Suppressor macrophage (primary cell): Measurements from ENCODE around the gene SURF6.

Experiments
- DNase-seq, 4 experiments: peaks; one replicate each; pipeline ENCODE4 v3.0.0-alpha.2; 2020 to 2022

Gene SURF6

DNA sequence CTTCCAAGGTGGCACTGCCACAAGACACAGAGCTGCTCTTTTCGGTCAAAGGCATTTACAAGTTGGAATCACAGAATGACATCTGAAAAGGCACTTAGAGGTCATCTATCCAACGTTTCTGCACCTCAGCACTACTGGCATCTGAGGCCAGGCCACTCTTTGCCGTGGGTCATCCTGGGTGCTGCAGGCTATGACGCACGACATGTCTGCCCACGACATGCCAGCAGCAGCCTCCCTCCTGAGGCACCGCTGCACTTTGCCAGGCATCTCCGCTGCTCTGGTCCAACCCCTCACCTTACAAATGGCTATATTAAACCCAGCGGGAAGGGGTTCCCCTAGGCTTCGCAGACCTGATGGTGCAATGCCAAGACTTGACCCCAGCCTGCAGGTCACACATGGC is 31.8 kb upstream of the SURF6 start:
- DNase-seq = no peak

DNA sequence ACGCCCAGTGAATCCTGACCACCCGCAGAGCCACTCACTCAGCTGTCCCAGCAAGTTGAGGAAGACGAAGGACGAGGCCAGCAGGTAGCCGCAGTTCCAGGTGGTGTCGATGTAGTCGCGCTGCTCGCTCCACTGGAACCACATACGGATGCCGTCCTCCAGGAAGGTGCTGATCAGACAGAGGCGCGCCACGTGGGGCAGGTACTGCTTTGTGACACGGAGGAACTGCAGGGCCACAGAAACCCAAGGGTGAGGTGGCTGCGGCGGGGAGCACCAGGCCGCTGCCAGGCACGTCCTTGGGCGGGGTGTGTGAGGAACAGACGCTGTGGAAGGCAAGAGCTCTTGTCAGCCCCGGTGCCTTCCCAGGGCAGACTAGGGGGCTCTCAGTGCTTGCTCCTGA is 31.2 kb upstream of the SURF6 start:
- no peak for DNase-seq

GRCh38 chr9:133366435-133366834 is 30.4 kb upstream of the SURF6 start:
- no peak for DNase-seq

- DNase-seq = no peak
Measured at GRCh38 chr9:133362359-133363044, 26.5 kb upstream of the SURF6 start.

- no peak for DNase-seq
Measured at GRCh38 chr9:133361507-133362092, 25.6 kb upstream of the SURF6 start.

- no peak for DNase-seq
Measured at GRCh38 chr9:133360400-133361393, 24.7 kb upstream of the SURF6 start.

- no peak for DNase-seq
Measured at GRCh38 chr9:133359399-133360175, 23.6 kb upstream of the SURF6 start.

DNA sequence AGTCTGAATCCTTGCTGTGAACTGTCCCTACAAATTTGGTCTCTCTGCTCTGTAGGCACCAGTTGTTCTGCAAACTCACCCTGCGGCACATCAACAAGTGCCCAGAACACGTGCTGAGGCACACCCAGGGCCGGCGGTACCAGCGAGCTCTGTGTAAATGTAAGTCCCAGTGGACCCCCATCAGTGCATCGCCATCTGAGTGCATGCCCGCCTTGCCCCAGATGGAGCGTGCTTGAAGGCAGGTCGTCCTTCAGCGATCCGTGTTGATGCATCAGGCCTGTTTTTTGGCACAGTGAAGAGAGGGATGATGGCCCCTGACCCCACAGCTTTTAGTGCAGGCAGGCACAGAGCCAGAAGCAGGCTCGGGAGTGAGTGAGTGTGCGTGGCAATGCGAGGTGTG is 21.7 kb upstream of the SURF6 start:
- DNase-seq = no peak

DNA sequence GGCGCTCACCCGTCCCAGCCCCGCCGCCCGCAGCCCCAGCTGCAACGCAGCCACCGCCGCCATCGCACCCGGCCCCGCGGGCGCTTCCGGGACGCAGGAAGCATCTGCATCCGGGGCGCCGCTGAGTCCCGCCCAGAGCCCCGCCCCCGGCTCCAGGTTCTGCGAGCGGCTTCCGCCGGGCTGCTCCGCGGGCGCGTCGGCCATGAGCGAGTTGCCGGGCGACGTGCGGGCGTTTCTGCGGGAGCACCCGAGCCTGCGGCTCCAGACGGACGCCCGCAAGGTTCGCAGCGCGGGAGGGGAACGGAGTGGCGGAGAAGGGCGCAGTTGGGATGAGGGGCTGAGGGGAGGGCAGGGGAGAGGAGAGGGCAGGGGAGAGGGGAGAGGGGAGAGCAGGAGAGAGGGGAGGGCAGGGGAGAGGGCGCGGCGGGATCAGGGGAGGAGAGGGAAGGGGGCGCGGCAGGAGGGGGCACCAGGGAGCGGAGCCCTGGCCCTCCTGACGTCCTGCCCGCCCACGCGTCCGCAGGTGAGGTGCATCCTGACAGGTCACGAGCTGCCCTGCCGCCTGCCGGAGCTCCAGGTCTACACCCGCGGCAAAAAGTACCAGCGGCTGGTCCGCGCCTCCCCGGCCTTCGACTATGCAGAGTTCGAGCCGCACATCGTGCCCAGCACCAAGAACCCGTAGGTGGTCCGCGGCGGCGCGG is 20.6 kb upstream of the SURF6 start, which contains the start of the genes SURF1 and SURF2:
Gene SURF1 (minus strand): TSS at position 97 of the 701 bp plus-strand sequence. CDS start 34 bp downstream, at position 63.
Gene SURF2 (plus strand): TSS at position 160 of the 701 bp plus-strand sequence. CDS start 43 bp downstream, at position 203.
- peak; percentile 90 to 97 (median 94) for DNase-seq

GRCh38 chr9:133355881-133356357 is 19.9 kb upstream of the SURF6 start:
- DNase-seq = peak in 3 of 4 experiments; percentile 36 to 40 (median 36)

DNA sequence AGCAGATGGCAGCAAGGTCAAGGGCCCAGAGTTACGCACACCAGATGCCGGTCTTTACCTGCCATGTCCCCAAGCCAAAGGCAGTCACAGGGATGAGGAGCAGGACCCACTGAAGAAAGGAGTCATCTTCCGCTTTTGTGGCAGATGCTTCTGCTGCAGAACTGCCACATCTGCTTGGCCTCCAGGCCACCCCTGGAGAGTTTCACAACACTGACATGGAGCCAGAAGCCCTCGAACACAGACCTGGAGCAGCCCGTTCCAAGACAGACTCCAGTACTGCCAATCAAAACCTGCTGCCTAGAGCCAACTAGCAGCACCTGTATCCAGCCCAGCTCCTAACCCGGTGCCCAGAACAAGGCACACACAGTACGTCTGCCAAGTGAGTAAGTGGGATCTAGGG is 18.8 kb upstream of the SURF6 start:
- no peak for DNase-seq

GRCh38 chr9:133353548-133353947 is 17.6 kb upstream of the SURF6 start:
- DNase-seq = no peak

- no peak for DNase-seq
Measured at GRCh38 chr9:133352635-133353340, 16.8 kb upstream of the SURF6 start.

DNA sequence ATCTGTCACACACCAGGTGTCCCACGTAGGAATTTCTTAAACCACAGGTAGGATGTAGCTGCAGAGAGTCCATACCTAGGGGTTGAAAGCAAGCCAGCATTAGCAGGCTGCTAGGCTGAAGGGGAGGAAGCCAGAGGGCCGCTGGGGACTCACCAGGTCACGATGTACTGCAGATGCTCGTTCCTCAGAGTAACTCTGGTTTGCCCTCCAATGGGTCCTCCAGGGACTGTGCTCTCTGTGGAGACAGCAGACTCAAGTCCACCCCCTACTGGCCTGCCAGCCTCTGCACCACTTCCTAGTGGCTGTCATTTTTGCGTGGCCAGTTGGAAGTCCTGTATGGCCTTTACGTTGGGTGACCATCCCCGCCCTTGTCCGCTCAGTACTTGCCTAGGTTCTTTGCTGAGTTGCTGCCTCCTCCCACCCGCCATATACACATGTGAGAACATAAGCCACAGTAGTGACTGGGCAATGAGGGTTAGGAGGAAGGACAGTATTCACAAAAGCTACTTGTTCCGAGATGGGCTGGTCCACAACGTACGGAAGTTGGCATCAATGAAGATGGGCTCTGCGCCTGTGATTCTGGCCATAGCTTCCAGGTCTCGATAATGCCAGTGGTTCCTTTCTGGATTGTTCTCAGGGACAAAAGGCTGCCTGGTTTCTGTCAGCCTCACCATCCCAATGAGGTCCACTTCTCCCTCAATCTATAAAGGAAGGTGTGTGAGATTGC is 16.1 kb upstream of the SURF6 start:
- DNase-seq = peak; percentile 70 to 88 (median 80)

DNA sequence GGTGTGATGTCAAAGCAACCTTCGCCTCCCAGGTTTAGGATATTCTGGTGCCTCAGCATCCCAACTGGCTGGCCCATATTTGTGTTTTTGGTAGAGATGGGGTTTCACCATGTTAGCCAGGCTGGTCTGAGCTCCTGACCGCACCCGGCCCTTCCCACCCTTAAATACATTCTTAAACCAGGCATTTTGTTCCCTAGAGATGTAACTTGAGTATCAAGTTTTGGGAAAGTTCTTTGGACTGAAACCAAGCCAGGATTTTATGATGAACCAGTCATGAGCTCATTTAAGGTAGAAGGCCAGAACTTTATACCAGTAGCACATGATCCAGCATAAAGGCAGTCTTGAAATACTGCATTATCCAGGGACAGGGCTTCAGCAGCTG is 15.5 kb upstream of the SURF6 start:
- DNase-seq = no peak

DNA sequence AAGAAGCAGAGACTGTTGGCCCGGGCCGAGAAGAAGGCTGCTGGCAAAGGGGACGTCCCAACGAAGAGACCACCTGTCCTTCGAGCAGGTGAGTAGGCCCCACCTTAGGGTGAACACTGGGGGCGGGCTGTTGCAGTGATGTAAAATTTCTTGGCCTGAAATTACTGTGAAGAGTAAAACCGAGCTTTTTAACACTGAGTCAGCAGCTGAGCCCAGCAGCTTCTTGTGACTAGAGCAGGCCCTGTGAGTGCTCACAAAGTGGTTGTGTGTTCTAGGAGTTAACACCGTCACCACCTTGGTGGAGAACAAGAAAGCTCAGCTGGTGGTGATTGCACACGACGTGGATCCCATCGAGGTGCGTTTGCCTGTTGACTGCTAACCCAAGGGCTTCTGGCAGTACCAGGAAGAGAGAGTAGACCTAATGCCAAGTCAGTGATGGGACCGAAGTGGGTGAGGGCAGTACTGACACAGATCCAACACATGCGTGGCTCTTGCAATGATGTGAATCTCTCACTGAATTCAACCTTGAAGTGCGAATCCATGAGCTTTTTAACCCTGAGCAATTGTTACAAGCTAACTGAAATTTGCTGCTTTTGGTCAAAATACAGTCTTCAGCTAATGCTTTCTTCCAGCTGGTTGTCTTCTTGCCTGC is 14.1 kb upstream of the SURF6 start:
- no peak for DNase-seq

GRCh38 chr9:133348718-133349573 is 13.0 kb upstream of the SURF6 start:
- DNase-seq = no peak

- DNase-seq = peak; percentile 96 to 98 (median 98)
Measured at GRCh38 chr9:133347985-133348717, 12.2 kb upstream of the SURF6 start, which contains the start of the genes MED22 and RPL7A. TSS of gene MED22 (minus strand) at chr9:133348131. CDS start at chr9:133346662, 1,469 bp downstream. TSS of gene RPL7A (plus strand) at chr9:133348218. CDS start at chr9:133348244, 26 bp downstream.
